GM12878 (cell line): ENCODE results near the gene CCR2.

Experiments
- CEBPB ChIP-seq, 2 experiments: fragments of 150-350 bp in 1 of 2; IDR thresholded peaks; 2 replicates each; pipeline ENCODE4 v1.6.1; 2012 to 2014; ENCODE audit warnings: low read depth in 2 of 2, low read length in 2 of 2, borderline replicate concordance in 1 of 2, inconsistent platforms in 1 of 2
- CHD4 ChIP-seq: fragments of 200-600 bp; sonication (generic); IDR thresholded peaks from 2 replicates; pipeline ENCODE4 v1.6.1; 2016; ENCODE audit warnings: mild to moderate bottlenecking
- EZH2 ChIP-seq: IDR thresholded peaks from 2 replicates; pipeline ENCODE4 v1.6.1; 2012; ENCODE audit warnings: low read depth, mild to moderate bottlenecking, control low read depth, inconsistent platforms, low read length, borderline replicate concordance; ENCODE audit not compliant: control insufficient read depth
- HDGF ChIP-seq: fragments of 450-650 bp; IDR thresholded peaks from 2 replicates; pipeline ENCODE4 v1.6.1; 2016; ENCODE audit warnings: antibody characterized with exemption
- MTA3 ChIP-seq: IDR thresholded peaks from 2 replicates; pipeline ENCODE4 v1.6.1; 2012; ENCODE audit warnings: low read length, inconsistent platforms, borderline replicate concordance
- POLR2A ChIP-seq: IDR thresholded peaks from 2 replicates; pipeline ENCODE4 v1.6.1; 2011; ENCODE audit warnings: low read depth, mild to moderate bottlenecking, low read length
- SUZ12 ChIP-seq: fragments of 200-600 bp; sonication (generic); IDR thresholded peaks from one replicate; pipeline ENCODE4 v1.6.1; 2018; ENCODE audit warnings: antibody characterized with exemption, mild to moderate bottlenecking; ENCODE audit not compliant: unreplicated experiment
- TAF1 ChIP-seq: IDR thresholded peaks from 2 replicates; pipeline ENCODE4 v1.6.1; 2011; ENCODE audit warnings: mild to moderate bottlenecking, low read depth, low read length, borderline replicate concordance
- TCF7 ChIP-seq: IDR thresholded peaks from 2 replicates; pipeline ENCODE4 v1.6.1; 2014; ENCODE audit warnings: antibody characterized with exemption, borderline replicate concordance
- TF ChIP-seq, protein P1 (sequence below), 3 experiments: IDR thresholded peaks in 2 of 3; conservative IDR thresholded peaks in 1 of 3; 2 replicates each; pipeline ENCODE4 v1.5.1; 2011; ENCODE audit warnings: low read depth in 3 of 3, low read length in 3 of 3, mild to moderate bottlenecking in 3 of 3, control low read depth in 2 of 3, moderate library complexity in 2 of 3, inconsistent platforms in 1 of 3, mixed read lengths in 1 of 3; ENCODE audit not compliant: control insufficient read depth in 2 of 3, insufficient read depth in 1 of 3; ENCODE audit errors: extremely low read depth in 1 of 3
- TF ChIP-seq, protein P2 (sequence below): IDR thresholded peaks from 2 replicates; pipeline ENCODE4 v1.6.1; 2011; ENCODE audit warnings: low read depth, low read length, improper control_type of control experiment, borderline replicate concordance

DNA sequence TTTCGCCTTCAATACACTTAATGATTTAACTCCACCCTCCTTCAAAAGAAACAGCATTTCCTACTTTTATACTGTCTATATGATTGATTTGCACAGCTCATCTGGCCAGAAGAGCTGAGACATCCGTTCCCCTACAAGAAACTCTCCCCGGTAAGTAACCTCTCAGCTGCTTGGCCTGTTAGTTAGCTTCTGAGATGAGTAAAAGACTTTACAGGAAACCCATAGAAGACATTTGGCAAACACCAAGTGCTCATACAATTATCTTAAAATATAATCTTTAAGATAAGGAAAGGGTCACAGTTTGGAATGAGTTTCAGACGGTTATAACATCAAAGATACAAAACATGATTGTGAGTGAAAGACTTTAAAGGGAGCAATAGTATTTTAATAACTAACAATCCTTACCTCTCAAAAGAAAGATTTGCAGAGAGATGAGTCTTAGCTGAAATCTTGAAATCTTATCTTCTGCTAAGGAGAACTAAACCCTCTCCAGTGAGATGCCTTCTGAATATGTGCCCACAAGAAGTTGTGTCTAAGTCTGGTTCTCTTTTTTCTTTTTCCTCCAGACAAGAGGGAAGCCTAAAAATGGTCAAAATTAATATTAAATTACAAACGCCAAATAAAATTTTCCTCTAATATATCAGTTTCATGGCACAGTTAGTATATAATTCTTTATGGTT lies 17.1 kb downstream of the CCR2 start, which contains the start of gene CCR5:
- no peak for TF ChIP-seq SUZ12
- TF ChIP-seq, protein P1, sequence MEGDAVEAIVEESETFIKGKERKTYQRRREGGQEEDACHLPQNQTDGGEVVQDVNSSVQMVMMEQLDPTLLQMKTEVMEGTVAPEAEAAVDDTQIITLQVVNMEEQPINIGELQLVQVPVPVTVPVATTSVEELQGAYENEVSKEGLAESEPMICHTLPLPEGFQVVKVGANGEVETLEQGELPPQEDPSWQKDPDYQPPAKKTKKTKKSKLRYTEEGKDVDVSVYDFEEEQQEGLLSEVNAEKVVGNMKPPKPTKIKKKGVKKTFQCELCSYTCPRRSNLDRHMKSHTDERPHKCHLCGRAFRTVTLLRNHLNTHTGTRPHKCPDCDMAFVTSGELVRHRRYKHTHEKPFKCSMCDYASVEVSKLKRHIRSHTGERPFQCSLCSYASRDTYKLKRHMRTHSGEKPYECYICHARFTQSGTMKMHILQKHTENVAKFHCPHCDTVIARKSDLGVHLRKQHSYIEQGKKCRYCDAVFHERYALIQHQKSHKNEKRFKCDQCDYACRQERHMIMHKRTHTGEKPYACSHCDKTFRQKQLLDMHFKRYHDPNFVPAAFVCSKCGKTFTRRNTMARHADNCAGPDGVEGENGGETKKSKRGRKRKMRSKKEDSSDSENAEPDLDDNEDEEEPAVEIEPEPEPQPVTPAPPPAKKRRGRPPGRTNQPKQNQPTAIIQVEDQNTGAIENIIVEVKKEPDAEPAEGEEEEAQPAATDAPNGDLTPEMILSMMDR (IDR thresholded peaks at IDR 0.05 in 2 of 3, conservative IDR thresholded peaks at IDR 0.05 in 1 of 3; ENCODE audit: control insufficient read depth in 2 of 3, extremely low read depth in 1 of 3, insufficient read depth in 1 of 3, low read depth in 3 of 3, low read length in 3 of 3), result no peak
- TF ChIP-seq EZH2, result no peak
- no peak for TF ChIP-seq HDGF
- no peak for TF ChIP-seq POLR2A
- no peak for TF ChIP-seq TCF7
- TF ChIP-seq, protein P2, sequence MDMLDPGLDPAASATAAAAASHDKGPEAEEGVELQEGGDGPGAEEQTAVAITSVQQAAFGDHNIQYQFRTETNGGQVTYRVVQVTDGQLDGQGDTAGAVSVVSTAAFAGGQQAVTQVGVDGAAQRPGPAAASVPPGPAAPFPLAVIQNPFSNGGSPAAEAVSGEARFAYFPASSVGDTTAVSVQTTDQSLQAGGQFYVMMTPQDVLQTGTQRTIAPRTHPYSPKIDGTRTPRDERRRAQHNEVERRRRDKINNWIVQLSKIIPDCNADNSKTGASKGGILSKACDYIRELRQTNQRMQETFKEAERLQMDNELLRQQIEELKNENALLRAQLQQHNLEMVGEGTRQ, result no peak
- TF ChIP-seq MTA3, result no peak
- no peak for TF ChIP-seq CEBPB (IDR thresholded peaks at IDR 0.05; ENCODE audit: borderline replicate concordance in 1 of 2, low read depth in 2 of 2, low read length in 2 of 2)
- no peak for TF ChIP-seq TAF1
- TF ChIP-seq CHD4, result no peak
